NCI-H69 (cell line): ENCODE results near the gene ARL14EP.
A peak's percentile ranks its signal among the peaks of the same experiment; 100 is the strongest.

Source experiments
- DNase-seq: peaks from one replicate; lab custom pipeline; 2025; lab: John Stamatoyannopoulos, UW

Gene ARL14EP

GRCh38 chr11:30328681-30329080 lies 5.8 kb downstream of the ARL14EP start:
- DNase-seq: no peak

DNA sequence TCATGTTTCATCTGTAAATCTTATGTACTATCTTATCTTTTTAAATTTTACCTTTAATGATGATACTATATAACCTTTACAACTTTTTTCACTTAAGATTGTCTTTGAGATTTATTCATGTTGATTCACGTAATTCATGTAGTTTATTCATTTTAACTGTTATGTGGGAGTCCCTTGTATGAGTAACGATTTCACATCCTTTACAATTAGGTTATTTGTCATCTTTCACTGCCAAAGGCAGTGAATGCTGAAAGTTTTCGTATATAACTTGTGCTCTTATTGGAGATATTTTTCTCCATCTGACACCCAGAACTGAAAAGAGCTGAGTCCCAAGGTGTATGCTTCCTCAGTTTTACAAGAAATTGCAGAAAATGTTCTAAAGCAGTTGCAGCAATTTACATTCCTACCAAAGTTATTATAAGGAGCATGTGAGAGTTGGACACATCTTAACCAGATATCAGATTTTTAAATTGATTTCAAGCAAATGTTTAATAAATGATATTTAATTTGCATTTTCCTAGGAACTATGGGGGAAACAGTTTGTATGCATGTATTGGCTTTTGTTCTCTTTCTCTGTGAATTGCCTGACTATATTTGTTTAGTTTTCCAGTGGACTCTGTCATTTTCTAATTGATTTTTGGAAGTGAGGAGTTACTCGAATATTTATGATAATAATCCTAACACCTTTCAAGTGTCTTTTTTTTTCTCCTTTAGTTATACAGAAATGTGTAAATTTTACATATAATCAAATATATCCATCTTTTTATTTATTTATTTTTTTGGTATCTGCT lies 6.4 kb downstream of the ARL14EP start:
- DNase-seq: no peak

DNA sequence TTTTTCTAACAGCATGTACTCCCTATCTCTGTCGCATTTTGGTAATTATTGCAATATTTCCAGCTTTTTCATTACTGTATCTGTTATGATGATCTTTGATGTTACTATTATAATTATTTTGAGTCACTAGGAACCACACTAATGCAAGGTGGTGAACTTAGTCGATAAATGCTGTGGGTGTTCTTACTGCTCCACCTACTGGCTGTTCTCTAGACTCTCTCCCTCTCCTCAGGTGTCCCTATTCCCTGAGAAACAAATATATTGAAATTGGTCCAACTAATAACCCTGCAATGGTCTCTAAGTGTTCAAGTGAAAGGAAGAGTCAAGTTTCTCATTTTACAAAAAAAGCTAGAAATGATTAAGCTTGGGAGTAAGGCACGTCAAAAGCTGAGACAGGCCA lies 10.5 kb downstream of the ARL14EP start:
- peak; percentile 38 for DNase-seq

DNA sequence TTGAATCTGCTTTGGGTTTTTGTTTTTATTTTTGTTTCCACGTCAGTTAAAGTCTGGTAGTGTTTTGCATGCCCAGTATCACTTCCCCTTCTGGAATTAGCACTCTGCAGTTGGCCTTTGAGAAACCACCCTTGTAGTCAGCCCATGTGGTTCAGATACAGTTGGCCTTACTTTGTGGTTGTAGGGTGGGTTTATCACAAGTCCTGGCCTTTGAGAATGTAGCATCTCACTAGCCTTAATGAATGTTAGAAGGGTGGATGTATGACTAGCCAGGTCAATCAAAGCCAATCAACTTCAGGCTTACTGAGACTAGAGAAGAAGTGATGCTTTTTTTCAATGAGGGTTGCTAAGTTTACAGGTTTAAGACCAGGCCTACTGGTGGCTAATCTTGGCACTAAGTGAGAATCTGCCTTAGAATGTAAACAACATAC lies 19.8 kb downstream of the ARL14EP start:
- DNase-seq: no peak

DNA sequence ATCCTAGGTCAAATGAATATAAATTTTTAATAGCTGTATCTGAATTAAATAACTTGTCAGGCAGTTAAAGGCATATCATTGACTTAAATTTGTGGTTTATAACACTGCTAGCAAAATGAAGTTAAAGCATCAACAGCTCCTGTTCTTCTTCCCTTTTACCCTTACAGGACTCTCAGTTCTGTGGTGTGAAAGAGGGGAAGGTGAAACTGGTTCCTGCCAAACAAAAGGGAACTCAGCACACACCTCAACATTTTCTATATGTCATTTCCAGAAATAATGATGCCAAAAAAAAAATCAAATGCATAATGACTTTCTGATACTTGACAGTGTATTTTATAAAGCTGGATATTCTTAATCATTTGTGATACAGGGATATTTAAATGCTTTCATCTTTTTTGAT lies 21.2 kb downstream of the ARL14EP start:
- DNase-seq: no peak

DNA sequence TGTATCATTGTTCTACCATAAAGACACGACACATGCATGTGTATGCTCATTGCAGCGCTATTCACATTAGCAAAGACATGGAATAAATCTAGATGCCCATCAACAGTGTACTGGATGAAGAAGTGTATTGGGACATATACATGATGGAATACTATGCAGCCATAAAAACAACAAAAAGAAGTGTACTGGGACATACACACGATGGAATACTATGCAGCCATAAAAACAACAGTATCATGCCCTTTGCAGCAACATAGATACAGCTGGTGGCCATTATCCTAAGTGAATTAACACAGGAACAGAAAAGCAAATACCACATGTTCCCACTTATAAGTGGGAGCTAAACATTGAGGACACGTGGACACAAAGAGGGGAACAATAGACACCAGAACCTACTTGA lies 22.7 kb downstream of the ARL14EP start:
- DNase-seq: peak; percentile 44

GRCh38 chr11:30346068-30346688 lies 23.3 kb downstream of the ARL14EP start:
- peak; percentile 90 for DNase-seq

GRCh38 chr11:30348035-30348434 lies 25.1 kb downstream of the ARL14EP start:
- DNase-seq: peak; percentile 50

DNA sequence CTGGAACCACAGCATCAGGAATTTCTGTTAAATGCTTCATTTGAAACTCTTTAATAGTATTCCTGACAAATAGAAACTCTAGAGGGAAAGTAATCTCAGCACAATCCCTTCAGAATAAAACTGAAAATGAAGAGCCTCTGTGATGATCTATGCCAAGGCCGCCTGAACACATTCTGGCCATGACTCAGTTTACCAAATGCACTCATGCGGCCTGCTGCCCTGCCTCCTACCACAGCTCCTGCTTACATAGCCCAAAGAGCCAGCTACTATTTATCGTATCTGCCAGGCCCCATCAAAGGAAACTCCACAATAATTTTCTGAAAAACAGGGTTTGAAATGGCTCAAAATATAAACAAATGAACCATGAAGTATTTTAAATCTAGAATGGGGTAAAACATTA lies 27.0 kb downstream of the ARL14EP start:
- DNase-seq: no peak

DNA sequence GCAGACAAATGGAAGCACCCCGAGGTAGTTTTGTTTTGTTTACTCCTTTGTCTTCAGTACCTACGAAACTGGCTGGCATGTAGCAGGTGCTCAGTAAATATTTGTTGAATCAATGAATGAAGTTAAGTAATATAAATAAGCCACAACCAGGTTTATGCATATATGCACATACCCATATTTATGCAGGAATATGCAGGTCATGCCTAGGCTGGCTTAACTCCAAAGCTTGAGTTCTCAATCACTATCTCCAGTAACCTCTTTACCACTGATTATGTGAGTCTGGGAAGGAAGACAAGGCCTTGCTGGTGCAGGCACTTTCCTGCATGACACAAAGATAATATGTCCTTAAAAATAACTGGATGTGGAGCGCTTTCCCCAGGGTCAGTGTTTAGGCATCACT lies 27.5 kb downstream of the ARL14EP start:
- DNase-seq: peak; percentile 20

GRCh38 chr11:30351061-30351460 lies 28.2 kb downstream of the ARL14EP start:
- peak; percentile 69 for DNase-seq

DNA sequence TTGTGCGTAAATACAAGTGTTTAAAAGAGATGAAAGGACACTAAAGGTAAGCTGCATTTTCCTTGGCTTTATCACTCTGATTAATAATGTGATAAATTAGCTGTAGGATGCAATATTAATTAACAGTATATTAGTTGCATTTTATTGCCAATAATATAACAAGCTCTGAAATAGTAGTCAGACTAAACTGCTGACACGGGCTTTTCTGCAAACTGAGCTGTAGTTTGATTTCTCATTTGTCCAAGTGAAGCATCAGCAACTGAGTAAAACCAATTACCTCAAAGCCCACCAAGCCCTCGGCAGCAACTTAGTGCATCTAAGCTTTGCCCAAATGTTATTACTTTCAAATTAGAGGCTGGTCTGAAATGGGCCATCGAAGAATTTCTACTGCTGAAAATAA lies 33.5 kb downstream of the ARL14EP start:
- no peak for DNase-seq

DNA sequence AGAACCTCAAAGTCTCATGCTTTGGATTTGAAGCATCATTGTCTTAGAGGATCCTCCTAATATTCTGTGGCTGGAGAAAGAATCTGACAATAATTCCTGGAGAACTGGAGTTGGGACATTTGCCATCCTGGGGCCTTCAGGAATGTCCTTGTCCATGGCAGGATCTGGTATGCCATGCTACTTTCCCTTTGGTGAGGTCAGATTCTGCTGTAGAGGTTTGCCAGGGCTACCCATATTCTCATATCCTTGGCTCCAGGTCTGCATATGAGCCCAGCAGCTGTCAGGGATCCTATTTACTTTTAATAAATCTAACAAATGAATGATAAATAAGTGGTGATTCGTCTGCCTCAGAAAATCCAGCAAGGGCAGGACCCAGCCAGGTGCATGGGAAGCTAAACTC lies 35.0 kb downstream of the ARL14EP start:
- DNase-seq: no peak

- DNase-seq: no peak
Observed at GRCh38 chr11:30358536-30358935, 35.6 kb downstream of the ARL14EP start.

GRCh38 chr11:30360741-30361140 lies 37.8 kb downstream of the ARL14EP start:
- no peak for DNase-seq

GRCh38 chr11:30364139-30364836 lies 41.4 kb downstream of the ARL14EP start:
- peak; percentile 88 for DNase-seq

- peak; percentile 74 for DNase-seq
Observed at GRCh38 chr11:30364837-30365482, 42.1 kb downstream of the ARL14EP start.

GRCh38 chr11:30365793-30366517 lies 43.1 kb downstream of the ARL14EP start:
- peak; percentile 36 for DNase-seq

- DNase-seq: no peak
Observed at GRCh38 chr11:30368394-30368793, 45.5 kb downstream of the ARL14EP start.

DNA sequence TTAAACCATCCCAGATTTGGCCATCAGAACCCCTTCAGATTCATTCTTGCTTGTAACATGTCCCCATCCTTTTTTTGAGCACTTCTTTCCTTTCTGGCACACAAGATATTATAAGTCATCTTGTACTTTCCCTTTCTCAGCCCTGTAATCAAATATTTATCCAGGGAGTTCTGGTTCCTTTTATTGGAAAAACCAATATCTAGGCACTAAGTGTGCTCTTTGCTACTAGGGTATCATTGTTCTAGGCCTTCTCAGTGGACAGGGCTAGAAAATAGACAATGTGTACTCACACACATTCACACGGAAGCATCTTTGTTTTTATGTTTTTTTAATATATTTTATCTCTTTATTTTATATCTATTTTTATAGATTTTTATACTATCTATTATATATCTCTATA lies 47.3 kb downstream of the ARL14EP start:
- no peak for DNase-seq

DNA sequence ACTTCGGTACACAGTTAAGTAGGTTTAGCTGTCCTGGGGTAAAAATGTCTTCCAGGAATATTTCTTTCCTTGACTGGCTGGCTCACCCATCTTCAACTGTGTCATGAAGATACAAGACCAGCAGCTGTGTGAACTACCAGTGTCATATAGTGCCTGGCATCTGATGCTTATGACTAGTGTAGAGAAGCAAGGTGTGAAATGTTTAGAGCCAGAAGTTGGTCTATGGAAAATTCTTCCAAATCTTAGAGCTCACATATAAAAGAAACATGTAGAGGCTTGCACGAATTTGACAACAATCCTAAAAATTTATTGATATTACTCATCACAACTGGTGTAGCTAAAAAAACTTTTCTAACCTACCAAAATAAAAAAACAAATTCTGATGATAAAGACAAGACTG lies 54.4 kb downstream of the ARL14EP start:
- no peak for DNase-seq

DNA sequence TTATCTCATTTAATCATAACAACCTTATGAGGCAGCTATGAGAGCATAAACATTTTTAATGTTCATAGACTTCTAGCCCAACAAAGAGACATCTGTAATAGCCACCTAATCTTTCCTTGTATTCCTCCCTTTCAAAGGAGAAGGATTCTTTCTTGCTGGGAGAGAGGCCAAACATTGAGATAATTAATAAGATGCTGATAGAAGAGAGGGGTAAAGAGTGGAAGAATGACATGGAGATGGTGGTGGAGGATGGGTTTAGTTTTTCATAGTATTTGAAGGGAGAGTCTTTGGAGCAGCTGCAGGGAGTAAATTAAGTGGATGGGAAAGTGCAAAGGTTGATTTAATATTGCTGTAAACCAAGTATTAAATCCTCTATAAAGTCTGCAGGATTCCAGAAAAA lies 57.9 kb downstream of the ARL14EP start:
- no peak for DNase-seq
